Right renal cortex interstitium (tissue), 3 donors: ENCODE results near the gene HGS. TPM values are rescaled to one million over a fixed set of nuclear protein-coding genes. Genes with fewer than 3 reads are reported as not detected.

Source experiments
- DNase-seq, 3 donors: peaks; one replicate each; pipeline ENCODE4 v3.0.0-alpha.2; 2013; ENCODE audit warnings: low read depth in 3 of 3, low spot score in 2 of 3
- polyA plus RNA-seq, 3 donors: library from polyadenylated mRNA; unstranded; fragments of 120-200 nt; gene quantifications; one replicate each; pipeline ENCODE4 v1.2.1, GENCODE V29; 2013; ENCODE audit not compliant: insufficient read length in 3 of 3

Gene HGS
- polyA plus RNA-seq, result 10 to 100 TPM; 83.0 to 88.6 (median 86.7) TPM

- peak; percentile 97 to 98 (median 98) for DNase-seq
These were observed at the start of gene HGS, which contains the start of gene ARL16 for GRCh38 chr17:81683584-81684441. Gene HGS (plus strand): TSS chr17:81684011. CDS start chr17:81684067, 56 bp downstream. Gene ARL16 (minus strand): TSS chr17:81683797. CDS start chr17:81683753, 44 bp downstream.

GRCh38 chr17:81635431-81635830, 48.4 kb upstream of the HGS start:
- DNase-seq, result no peak

GRCh38 chr17:81635973-81636504, 47.8 kb upstream of the HGS start:
- no peak for DNase-seq

GRCh38 chr17:81636505-81637288, 47.1 kb upstream of the HGS start, which contains the start of the genes NPLOC4 and TSPAN10:
Gene NPLOC4 (minus strand): TSS chr17:81637112. CDS start chr17:81636930, 182 bp downstream.
Gene TSPAN10 (plus strand): TSS chr17:81637196. CDS start chr17:81642413, 5,217 bp downstream.
- peak; percentile 65 to 72 (median 69) for DNase-seq

GRCh38 chr17:81638683-81639082, 45.1 kb upstream of the HGS start:
- no peak for DNase-seq

- DNase-seq, result no peak
These were observed 43.8 kb upstream of the HGS start for GRCh38 chr17:81640011-81640410.

- no peak for DNase-seq
These were observed 41.9 kb upstream of the HGS start for GRCh38 chr17:81641825-81642489.

- no peak for DNase-seq
These were observed 39.3 kb upstream of the HGS start for GRCh38 chr17:81644496-81644895.

GRCh38 chr17:81644976-81645952, 38.5 kb upstream of the HGS start:
- no peak for DNase-seq

- DNase-seq, result no peak
These were observed 36.8 kb upstream of the HGS start for GRCh38 chr17:81646869-81647600.

- DNase-seq, result no peak
These were observed 36.2 kb upstream of the HGS start for GRCh38 chr17:81647640-81648012.

GRCh38 chr17:81648013-81648706, 35.7 kb upstream of the HGS start:
- no peak for DNase-seq

GRCh38 chr17:81648707-81649085, 35.1 kb upstream of the HGS start:
- no peak for DNase-seq

GRCh38 chr17:81650951-81651350, 32.9 kb upstream of the HGS start:
- no peak for DNase-seq

- DNase-seq, result no peak
These were observed 32.1 kb upstream of the HGS start for GRCh38 chr17:81651692-81652091.

GRCh38 chr17:81652906-81653771, 30.7 kb upstream of the HGS start:
- DNase-seq, result no peak
